C4-2B (cell line): ENCODE results near the gene PGM2.
"Not testable (repeated sequence)": the region's sequence is repeated elsewhere in the genome, so short reads cannot be mapped to it uniquely, and the experiment has no call there.

Experiments
- H3K27ac ChIP-seq: fragments of 450-650 bp; 2 replicates; pipeline ENCODE4 v1.5.1; 2017
- ZFX ChIP-seq: fragments of 450-650 bp; IDR thresholded peaks from 2 replicates; pipeline ENCODE4 v1.6.1; 2017
- TF ChIP-seq, protein P1 (sequence below): fragments of 450-650 bp; conservative IDR thresholded peaks from 2 replicates; pipeline ENCODE4 v1.5.1; 2017; ENCODE audit warnings: mild to moderate bottlenecking

The PGM2 gene

DNA sequence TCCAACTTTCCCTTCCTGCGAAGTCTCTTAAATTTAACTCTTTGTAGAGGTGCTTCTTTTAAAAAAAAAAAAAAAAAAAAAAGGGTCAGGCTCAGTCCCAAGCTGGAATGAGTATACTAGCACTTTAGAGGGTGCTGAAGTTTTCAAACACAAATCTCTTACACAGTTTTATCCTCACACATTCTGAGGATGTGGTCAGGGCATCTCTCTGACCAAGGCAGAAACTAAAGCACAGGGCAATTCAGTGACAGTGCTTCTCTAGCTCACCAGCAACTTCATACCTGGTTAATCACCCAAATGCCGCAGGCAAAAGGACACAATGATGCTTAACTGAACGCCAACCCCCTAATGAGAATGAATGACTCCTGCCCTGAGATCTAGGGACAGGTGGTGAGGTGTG lies 9.8 kb upstream of the PGM2 start:
- TF ChIP-seq, protein P1, sequence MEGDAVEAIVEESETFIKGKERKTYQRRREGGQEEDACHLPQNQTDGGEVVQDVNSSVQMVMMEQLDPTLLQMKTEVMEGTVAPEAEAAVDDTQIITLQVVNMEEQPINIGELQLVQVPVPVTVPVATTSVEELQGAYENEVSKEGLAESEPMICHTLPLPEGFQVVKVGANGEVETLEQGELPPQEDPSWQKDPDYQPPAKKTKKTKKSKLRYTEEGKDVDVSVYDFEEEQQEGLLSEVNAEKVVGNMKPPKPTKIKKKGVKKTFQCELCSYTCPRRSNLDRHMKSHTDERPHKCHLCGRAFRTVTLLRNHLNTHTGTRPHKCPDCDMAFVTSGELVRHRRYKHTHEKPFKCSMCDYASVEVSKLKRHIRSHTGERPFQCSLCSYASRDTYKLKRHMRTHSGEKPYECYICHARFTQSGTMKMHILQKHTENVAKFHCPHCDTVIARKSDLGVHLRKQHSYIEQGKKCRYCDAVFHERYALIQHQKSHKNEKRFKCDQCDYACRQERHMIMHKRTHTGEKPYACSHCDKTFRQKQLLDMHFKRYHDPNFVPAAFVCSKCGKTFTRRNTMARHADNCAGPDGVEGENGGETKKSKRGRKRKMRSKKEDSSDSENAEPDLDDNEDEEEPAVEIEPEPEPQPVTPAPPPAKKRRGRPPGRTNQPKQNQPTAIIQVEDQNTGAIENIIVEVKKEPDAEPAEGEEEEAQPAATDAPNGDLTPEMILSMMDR = no peak
- TF ChIP-seq ZFX = no peak

DNA sequence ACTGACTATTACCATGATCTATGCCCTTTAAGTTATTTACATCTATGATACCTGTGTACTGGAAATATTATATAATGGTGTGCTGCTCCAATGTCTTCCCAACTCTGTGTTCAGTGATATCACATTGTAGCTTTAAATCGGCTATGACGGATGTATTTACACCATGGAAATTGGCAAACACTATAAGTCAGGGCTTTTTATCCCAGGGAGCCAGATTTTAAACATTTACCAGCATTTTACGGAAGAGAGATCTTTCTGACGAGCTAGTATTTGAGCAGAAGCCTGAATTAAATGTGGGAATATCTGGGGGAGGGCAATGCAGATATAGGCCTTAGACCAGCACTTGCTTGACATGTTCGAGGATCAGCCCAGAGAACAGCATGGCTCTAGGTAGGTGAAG lies 7.7 kb upstream of the PGM2 start:
- TF ChIP-seq, protein P1 = no peak
- TF ChIP-seq ZFX = no peak

More for the DNA sequence above, 9.8 kb upstream of the PGM2 start:
- no peak overlapping the region for H3K27ac ChIP-seq

DNA sequence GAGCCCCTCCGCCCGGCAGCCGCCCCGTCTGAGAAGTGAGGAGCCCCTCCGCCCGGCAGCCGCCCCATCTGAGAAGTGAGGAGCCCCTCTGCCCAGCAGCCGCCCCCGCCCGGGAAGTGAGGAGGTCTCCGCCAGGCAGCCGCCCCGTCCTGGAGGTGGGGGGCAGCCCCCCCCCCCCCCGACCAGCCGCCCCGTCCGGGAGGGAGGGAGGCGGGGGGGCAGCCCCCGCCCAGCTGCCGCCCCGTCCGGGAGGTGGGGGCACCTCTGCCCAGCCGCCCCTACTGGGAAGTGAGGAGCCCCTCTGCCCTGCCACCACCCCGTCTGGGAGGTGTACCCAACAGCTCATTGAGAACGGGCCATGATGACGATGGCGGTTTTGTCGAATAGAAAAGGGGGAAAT lies 6.0 kb upstream of the PGM2 start:
- H3K27ac ChIP-seq = not testable (repeated sequence)

More for the DNA sequence above, 7.7 kb upstream of the PGM2 start:
- no peak overlapping the region for H3K27ac ChIP-seq

DNA sequence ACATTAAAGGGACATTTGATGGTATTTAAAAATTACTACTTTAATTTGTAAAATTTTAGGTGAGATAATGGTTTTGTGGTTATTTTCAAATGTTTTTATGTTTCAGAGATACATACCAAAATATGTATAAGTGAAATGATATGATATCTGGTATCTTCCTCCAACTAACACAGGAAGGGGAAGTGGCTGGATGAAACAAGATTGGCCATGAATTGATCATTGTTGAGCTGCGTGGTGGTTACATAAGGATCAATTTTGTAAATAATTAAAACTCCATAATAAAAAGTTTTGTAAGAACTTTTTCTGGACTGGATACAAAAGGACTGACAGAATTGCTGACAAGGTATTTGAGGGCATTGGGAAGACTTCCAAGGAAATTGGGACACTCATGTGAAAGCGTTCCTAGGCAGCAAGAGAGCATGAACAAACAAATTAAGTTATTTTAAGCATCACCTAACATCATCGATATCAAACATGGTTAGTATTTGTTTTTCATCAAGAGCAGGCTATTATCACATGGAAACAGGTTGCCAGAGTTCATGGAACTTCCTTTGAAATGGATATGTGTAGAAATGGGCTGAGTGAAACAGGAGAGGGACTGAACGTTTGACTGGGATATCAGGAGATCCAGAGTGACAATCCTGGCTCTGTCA lies 4.4 kb upstream of the PGM2 start:
- H3K27ac ChIP-seq = peak overlapping the region; percentile 45; the same call in 1 of the 2 replicates
- no peak for TF ChIP-seq ZFX
- TF ChIP-seq, protein P1 = no peak

DNA sequence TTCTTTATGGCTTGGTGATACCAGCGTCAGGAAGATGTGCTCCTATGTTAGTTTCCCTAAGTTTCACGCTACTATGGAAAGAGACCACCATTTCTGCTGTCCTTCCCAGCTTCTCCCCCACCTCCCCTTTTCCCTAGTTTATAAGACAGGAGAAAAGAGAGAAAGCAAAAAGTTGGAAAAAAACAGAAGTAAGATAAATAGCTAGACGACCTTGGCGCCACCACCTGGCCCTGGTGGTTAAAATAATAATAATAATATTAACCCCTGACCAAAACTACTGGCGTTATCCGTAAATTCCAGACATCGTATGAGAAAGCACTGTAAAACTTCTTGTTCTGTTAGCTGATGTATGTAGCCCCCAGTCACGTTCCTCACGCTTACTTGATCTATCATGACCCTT lies 985 bp upstream of the PGM2 start:
- TF ChIP-seq, protein P1 = peak; percentile 40
- peak overlapping the region; percentile 88; the same call in 1 of the 2 replicates for H3K27ac ChIP-seq

DNA sequence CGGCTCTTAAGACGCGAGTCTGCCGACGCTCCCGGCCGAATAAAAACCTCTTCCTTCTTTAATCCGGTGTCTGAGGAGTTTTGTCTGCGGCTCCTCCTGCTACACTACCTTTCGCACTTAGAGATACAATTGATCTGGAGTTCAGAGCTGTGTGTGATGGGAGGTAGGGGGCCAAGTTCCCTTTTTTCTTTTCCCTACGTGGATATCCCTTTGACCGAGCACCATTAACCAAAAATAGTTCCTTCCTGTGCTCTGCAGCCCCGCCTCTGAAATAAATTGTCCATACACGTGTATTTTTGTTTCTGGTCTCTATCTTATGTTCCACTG lies 555 bp upstream of the PGM2 start:
- H3K27ac ChIP-seq = peak overlapping the region; percentile 88
- no peak for TF ChIP-seq ZFX
- TF ChIP-seq, protein P1 = no peak

DNA sequence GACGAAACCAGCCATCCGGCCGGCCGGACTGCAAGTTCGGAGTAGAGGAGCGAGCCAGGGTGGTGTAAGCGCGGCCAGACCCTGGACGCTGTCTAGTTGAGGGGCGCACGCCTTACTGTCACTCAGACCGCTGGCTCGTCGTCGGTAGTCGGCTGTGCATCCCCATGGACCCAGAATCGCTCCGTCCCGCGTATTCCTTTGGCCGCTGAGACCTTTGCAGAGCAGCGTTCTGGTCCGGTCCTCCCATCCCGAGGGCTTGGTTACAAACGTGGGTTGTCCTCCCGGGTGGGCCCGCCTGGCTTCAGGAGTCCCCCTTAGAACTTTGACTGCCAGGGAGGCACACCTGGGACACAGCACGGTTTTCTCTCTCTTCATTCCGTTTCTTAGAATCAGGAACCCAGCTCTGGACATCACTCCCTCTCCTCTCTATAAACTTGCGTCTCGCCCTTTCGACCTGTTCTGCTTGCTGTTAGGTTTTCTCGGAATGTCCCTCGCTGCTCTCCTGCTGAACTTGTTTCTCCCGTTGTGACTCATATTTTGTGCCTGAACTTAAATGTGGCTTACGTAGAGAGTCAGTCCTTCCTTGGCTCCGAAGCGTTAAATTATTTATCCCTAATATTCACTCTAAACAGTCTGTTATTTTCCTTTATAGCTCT lies 672 bp downstream of the PGM2 start:
- TF ChIP-seq, protein P1 = no peak
- no peak for TF ChIP-seq ZFX

DNA sequence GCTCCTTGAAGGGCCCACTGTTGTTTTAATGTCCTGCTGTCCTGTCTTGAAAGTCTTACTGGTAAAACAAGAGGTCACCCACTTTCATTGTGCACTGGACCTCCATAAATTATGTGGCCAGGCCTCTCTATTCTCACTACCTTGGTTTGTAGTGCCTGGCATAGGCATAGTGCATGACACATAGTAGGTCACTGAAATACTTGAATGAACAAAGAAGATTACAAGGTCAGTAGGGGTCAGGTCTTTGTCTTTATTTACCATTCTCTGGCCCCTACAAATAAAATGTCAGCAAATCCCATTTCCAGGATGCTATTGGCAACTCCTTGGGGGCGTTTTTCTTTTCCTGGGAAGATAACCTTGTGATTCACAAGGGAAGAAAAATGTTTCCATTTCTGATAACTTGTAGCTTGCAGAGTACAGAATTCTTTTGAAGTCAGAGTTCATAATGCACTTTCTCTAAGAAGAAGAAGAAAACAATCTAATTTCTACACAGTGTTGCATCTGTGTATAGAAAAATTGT lies 1.4 kb downstream of the PGM2 start:
- no peak for TF ChIP-seq ZFX
- TF ChIP-seq, protein P1 = no peak
- H3K27ac ChIP-seq = peak overlapping the region; percentile 88

More for the DNA sequence above, 672 bp downstream of the PGM2 start:
- H3K27ac ChIP-seq = peak overlapping the region; percentile 88
